Memory B cell (primary cell): ENCODE results near the gene KISS1R.

Experiments
- ATAC-seq: fragments of 150-1000 bp; cut with Tn5 transposase; 2 replicates; pipeline ENCODE4 v1.10.0; 2021; ENCODE audit warnings: low read depth, mild to moderate bottlenecking, moderate library complexity
- DNase-seq, 2 donors: peaks; one replicate each; pipeline ENCODE4 v3.0.0; 2022; ENCODE audit warnings: low spot score in 2 of 2
- H3K27ac Mint-ChIP-seq: one replicate; pipeline ENCODE4 v1.8.0; 2022; ENCODE audit warnings: mild to moderate bottlenecking, moderate library complexity, mixed read lengths
- H3K27me3 Mint-ChIP-seq: one replicate; pipeline ENCODE4 v1.8.0; 2022; ENCODE audit warnings: mixed read lengths
- H3K36me3 Mint-ChIP-seq: one replicate; pipeline ENCODE4 v1.8.0; 2022; ENCODE audit warnings: mild to moderate bottlenecking, mixed read lengths
- H3K4me1 Mint-ChIP-seq: one replicate; pipeline ENCODE4 v1.8.0; 2022; ENCODE audit warnings: mixed read lengths
- H3K4me3 Mint-ChIP-seq: one replicate; pipeline ENCODE4 v1.8.0; 2022; ENCODE audit warnings: mild to moderate bottlenecking, moderate library complexity, mixed read lengths
- H3K9me3 Mint-ChIP-seq: one replicate; pipeline ENCODE4 v1.8.0; 2022; ENCODE audit warnings: mixed read lengths

The KISS1R gene

DNA sequence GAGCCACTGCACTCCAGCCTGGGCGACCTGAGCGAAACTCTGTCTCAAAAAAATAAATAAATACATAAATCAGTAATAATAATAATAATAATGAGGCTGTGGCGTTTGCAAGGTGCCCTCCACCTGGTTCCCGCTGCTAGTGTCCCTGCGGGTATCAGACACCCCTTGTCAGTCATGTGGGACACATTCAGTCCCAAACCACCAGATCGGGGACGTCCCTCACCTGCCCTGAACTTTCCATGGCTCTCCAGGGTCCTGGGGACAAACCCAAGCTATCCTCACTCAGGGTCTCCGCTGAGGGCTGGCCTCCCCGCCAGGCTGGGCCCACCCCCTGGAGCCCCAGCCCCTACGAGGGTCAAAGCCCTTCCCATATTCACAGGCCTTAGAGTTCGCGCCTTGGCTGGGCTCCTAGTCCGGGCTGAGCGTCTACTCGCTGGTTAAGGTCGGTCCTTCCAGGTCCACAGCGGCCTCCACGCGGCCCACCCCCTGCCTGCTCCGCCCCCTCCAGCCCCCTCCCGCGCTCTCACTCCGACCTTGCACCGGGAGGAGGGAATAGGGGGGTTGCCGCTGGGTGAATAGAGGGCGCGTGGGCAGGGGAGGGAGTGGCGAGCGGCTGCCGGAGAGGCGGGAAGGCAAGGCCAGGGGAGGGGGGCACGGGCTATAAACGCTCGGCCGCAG is 349 bp upstream of the KISS1R start:
- Mint-ChIP-seq H3K27me3 (no peaks in the 10 kb centered on the region), H3K9me3 (no peaks in the 10 kb centered on the region), H3K4me1 (peaks cover 21% of the 10 kb centered on the region), H3K27ac (no peak overlapping the region), H3K4me3 (peak overlapping the region; percentile 71), H3K36me3 (no peaks in the 10 kb centered on the region)
- peak in 1 of 2 donors; percentile 49 for DNase-seq
- ATAC-seq: no peak

DNA sequence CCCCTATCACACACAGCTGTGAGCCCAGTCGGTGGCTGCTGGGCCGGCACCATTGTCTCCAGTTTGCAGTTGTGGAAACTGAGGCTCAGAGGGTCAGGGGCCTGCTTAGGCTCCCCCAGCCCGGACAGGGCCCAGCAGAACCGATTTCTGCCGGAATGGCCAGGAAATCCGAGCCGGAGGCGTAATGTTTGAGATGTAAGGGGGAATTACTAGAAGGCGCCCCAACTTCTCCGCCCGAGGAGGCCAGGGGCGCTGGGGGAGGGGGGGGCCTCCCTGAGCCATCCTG is 962 bp downstream of the KISS1R start:
- H3K27ac Mint-ChIP-seq: peak overlapping the region; percentile 55
- H3K4me1 Mint-ChIP-seq: peaks cover 21% of the 10 kb centered on the region
- ATAC-seq: no peak
- H3K9me3 Mint-ChIP-seq: no peaks in the 10 kb centered on the region
- peak overlapping the region; percentile 78 for H3K4me3 Mint-ChIP-seq
- DNase-seq: no peak
- H3K36me3 Mint-ChIP-seq: no peaks in the 10 kb centered on the region
- H3K27me3 Mint-ChIP-seq: no peaks in the 10 kb centered on the region

DNA sequence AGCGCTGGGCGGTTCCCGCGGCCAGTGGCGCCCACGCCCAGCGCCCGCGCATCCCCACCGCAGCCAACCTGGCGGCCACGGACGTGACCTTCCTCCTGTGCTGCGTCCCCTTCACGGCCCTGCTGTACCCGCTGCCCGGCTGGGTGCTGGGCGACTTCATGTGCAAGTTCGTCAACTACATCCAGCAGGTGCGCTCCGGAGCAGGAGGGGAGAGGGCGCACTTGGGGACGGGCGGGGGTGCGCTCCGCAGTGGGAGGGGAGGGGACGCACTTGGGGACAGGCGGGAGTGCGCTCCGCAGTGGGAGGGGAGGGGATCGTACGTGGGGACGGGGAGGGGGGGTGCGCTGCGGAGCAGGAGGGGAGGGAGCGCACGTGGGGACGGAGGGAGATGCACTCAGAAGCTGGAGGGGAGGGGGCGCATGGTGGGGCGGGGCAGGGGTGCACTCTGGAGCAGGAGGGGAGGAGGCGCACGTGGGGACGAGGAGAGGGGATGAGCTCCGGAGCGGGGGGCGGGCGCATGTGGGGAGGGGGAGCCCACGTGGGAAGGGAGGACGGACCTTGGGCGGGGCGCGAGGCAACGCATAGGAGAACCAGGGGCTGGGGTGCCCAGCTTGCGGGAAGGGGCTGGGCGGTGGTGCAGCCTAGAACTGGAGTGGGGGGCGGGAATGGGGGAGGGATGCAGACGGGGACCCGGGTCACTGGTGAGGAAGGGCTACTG is 1.5 kb downstream of the KISS1R start:
- peaks cover 21% of the 10 kb centered on the region for H3K4me1 Mint-ChIP-seq
- H3K36me3 Mint-ChIP-seq: no peaks in the 10 kb centered on the region
- H3K9me3 Mint-ChIP-seq: no peaks in the 10 kb centered on the region
- H3K4me3 Mint-ChIP-seq: peak overlapping the region; percentile 81
- DNase-seq: no peak
- peak overlapping the region; percentile 55 for H3K27ac Mint-ChIP-seq
- no peak for ATAC-seq
- no peaks in the 10 kb centered on the region for H3K27me3 Mint-ChIP-seq

DNA sequence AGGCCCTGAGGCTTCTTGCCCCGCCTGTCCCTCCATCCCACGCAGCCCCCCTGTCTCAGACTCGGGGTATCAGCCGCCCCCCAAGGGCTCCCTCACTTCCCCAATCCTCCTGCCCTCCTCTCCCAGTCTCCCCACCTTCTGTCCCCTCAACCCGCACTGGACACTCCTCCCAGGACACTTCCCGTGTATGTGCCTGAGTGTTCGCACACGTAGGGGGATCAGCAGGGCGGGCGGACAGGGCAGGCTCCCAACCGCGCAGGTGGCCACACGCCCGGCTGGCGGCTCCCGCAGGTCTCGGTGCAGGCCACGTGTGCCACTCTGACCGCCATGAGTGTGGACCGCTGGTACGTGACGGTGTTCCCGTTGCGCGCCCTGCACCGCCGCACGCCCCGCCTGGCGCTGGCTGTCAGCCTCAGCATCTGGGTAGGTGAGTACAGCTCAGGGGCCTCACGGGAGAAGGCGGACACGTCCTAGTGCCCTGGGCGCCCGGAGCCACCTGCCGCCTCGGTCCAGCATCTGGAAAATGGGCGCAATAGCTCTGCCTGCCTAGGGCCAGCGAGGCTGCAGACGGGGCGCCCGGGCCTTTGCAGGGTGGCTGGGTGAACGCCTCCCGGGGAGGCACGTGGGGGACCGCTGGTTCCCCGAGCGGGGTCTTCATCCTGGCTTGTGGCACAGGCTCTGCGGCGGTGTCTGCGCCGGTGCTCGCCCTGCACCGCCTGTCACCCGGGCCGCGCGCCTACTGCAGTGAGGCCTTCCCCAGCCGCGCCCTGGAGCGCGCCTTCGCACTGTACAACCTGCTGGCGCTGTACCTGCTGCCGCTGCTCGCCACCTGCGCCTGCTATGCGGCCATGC is 2.3 kb downstream of the KISS1R start:
- ATAC-seq: peak; percentile 44
- H3K4me3 Mint-ChIP-seq: peak overlapping the region; percentile 77
- H3K9me3 Mint-ChIP-seq: no peaks in the 10 kb centered on the region
- no peaks in the 10 kb centered on the region for H3K27me3 Mint-ChIP-seq
- peak in 1 of 2 donors; percentile 67 for DNase-seq
- H3K4me1 Mint-ChIP-seq: peaks cover 19% of the 10 kb centered on the region
- H3K36me3 Mint-ChIP-seq: no peaks in the 10 kb centered on the region
- peak overlapping the region; percentile 55 for H3K27ac Mint-ChIP-seq

DNA sequence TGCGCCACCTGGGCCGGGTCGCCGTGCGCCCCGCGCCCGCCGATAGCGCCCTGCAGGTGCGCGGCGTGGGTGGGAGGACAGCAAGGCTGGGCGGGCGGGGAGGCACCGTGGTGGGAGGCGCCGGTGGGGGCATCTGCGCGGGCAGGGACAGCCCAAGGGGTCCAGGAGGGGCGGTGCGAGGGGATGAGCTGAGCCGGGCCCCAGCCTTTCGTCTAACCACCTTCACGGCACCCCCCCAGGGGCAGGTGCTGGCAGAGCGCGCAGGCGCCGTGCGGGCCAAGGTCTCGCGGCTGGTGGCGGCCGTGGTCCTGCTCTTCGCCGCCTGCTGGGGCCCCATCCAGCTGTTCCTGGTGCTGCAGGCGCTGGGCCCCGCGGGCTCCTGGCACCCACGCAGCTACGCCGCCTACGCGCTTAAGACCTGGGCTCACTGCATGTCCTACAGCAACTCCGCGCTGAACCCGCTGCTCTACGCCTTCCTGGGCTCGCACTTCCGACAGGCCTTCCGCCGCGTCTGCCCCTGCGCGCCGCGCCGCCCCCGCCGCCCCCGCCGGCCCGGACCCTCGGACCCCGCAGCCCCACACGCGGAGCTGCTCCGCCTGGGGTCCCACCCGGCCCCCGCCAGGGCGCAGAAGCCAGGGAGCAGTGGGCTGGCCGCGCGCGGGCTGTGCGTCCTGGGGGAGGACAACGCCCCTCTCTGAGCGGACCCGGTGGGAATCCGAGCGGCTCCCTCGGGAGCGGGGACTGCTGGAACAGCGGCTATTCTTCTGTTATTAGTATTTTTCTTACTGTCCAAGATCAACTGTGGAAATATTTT is 3.1 kb downstream of the KISS1R start:
- peak overlapping the region; percentile 85 for H3K4me3 Mint-ChIP-seq
- H3K36me3 Mint-ChIP-seq: no peaks in the 10 kb centered on the region
- no peaks in the 10 kb centered on the region for H3K27me3 Mint-ChIP-seq
- H3K4me1 Mint-ChIP-seq: peaks cover 18% of the 10 kb centered on the region
- H3K9me3 Mint-ChIP-seq: no peaks in the 10 kb centered on the region
- peak overlapping the region; percentile 65 for H3K27ac Mint-ChIP-seq
- DNase-seq (peak; percentile 79 to 83), ATAC-seq (peak; percentile 52)

DNA sequence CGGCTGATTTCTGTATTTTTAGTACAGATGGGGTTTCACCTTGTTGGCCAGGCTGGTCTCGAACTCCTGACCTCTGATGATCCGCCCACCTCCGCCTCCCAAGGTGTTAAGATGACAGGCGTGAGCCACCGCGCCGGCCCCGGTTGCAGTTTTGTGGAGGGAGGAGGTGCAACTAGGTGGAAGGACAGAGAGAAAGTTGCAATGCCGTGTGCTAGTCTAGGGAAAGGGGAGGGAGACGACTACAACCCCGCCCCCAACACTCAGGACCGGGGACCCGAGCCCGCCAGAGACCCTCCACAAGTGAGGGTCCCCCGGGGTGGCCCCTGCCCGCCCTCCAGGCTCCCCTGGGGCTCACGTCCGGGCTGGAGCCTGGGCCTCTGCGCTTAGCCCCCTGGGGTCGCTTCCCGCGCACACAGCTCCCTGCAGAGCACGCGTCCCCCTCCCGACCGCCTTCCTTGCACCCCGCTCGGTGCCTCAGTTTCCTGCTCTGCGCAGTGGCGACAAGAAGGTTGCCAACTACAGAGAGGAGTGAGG is 7.5 kb downstream of the KISS1R start:
- H3K27me3 Mint-ChIP-seq: no peaks in the 10 kb centered on the region
- H3K36me3 Mint-ChIP-seq: no peaks in the 10 kb centered on the region
- DNase-seq: no peak
- ATAC-seq: no peak
- peak overlapping the region; percentile 87 for H3K27ac Mint-ChIP-seq
- H3K9me3 Mint-ChIP-seq: no peaks in the 10 kb centered on the region
- peaks cover 9% of the 10 kb centered on the region for H3K4me1 Mint-ChIP-seq
- peak overlapping the region; percentile 91 for H3K4me3 Mint-ChIP-seq

DNA sequence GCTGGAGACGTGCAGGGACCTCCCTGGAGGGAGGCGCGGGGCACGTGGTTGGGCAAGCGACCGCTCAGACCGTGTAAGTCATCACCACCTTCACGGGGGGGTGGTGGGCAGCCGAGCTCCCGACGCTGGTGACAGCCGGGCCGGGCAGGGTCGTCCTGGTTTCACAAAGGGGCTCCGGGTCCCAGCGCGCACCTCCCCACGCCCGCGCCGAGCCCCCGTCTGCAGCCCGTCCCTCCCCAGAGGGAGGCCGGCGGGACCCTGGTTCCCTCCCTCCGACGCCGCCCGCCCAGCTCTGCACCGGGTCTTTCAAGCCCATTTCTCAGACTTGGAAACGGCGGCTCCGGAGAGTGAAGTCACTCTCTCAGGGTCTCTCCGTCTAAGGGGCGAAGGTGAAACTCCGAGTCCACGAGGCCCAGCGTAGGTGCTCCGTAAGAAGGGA is 8.0 kb downstream of the KISS1R start:
- no peaks in the 10 kb centered on the region for H3K27me3 Mint-ChIP-seq
- ATAC-seq (peak; percentile 50), DNase-seq (peak in 1 of 2 donors; percentile 46)
- H3K27ac Mint-ChIP-seq: peak overlapping the region; percentile 87
- H3K4me1 Mint-ChIP-seq: peaks cover 9% of the 10 kb centered on the region
- peak overlapping the region; percentile 91 for H3K4me3 Mint-ChIP-seq
- no peaks in the 10 kb centered on the region for H3K36me3 Mint-ChIP-seq
- no peaks in the 10 kb centered on the region for H3K9me3 Mint-ChIP-seq

DNA sequence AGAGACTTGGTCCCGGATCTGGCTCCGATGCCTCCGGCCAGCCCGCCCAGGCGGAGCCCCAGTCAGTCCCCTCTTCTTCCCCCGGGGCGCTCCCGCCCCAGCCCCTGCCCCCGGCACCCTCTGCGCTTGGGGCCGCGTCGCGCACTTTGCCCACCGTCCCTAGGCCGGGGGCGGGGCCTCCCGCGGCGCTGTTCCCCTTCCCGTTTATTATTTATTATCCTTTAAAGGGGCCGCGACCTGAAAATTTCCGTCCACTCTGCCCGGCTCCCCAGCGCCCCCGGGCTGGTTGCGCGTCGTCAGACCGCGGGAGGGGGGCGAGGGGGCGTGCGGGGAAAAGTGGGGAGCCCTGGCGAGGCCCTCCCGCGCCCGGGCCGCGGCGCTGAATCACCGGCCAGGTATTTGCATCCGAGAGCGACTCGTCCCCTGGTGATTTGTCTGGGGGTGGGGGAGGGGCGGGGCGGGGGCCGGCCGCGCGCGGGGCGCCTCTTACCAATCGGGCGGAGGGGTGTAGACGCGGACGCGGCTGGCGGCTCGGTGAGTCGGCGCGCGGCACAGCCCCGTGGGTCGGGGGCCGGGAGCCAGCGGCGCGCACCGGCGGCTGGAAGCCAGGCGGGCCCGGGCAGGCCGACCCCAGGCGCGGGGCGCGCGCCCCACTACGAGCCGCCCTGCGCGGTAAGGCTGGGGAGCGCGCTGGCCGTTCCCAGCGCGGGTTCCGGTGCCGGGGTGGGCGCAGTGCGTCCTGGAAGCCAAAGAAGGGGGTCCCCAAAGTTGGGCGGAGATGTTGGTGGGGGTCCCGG is 8.6 kb downstream of the KISS1R start, which contains the start of gene ARID3A:
Gene ARID3A (plus strand): TSS at position 510 of the 797 bp plus-strand sequence. CDS start 3,494 bp downstream, outside the sequence.
- ATAC-seq: peak; percentile 69
- Mint-ChIP-seq H3K4me1 (peaks cover 8% of the 10 kb centered on the region), H3K27ac (peak within 1 kb of the TSS; percentile 87), H3K27me3 (no peaks in the 10 kb centered on the region), H3K9me3 (no peaks in the 10 kb centered on the region), H3K4me3 (peak within 1 kb of the TSS; percentile 91), H3K36me3 (no peaks in the 10 kb centered on the region)
- peak; percentile 77 to 91 for DNase-seq

DNA sequence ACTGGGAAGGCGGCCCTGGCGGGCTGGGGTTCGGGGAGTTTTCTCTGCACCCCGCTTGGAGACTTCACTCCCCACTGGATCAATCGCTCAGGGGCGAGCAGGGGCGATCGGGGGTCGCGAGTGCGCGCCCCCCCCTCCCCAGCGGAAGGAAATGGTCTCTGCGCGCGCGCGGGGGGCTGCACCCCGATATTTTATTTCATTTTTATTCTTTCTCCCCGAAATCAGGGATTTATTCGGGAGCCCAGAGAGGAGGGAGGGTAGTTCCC is 9.1 kb downstream of the KISS1R start:
- ATAC-seq: no peak
- Mint-ChIP-seq H3K27me3 (no peaks in the 10 kb centered on the region), H3K4me3 (peak overlapping the region; percentile 91), H3K4me1 (peaks cover 5% of the 10 kb centered on the region), H3K27ac (peak overlapping the region; percentile 74), H3K9me3 (no peaks in the 10 kb centered on the region), H3K36me3 (no peaks in the 10 kb centered on the region)
- no peak for DNase-seq

DNA sequence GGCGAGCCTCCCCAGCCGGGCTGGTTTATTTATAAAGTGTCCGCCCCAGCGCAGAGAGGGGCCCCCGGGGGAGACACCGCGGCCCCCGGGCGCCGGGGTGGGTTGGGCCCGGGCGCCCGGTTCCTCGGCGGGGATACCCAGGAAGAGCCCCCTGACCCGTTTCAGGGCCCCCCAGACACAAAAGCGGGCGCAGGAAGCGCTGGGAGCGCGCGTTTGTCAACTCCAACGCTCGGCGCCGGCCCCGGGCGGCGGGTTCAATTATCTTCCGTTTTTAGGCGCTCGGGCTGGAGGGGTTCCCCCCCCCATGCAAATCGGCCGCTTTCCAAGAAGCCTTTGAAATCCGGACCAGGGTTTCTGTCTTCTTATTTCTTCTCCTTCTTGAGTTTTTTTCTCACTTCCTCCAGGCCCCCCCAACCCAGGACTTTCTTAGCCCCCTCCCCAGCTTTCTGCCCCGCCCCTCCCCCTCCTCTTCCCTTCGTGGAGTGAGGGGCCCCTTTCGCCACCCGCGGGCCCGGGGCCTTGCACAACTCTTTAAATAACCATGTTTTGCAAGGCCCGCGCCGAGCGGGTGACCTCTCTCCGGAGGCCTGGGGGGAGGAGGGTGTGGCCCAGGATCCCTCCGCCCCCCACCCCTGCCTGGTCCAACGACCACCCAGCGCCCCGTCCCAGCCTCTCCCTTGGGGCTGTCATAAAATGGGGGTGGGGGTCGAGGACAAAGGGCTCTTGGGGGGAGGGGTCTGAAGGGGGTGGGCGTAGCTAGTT is 9.6 kb downstream of the KISS1R start:
- H3K27ac Mint-ChIP-seq: peak overlapping the region; percentile 74
- no peaks in the 10 kb centered on the region for H3K27me3 Mint-ChIP-seq
- H3K9me3 Mint-ChIP-seq: no peaks in the 10 kb centered on the region
- H3K36me3 Mint-ChIP-seq: no peaks in the 10 kb centered on the region
- H3K4me1 Mint-ChIP-seq: peaks cover 2% of the 10 kb centered on the region
- ATAC-seq (peak; percentile 34), DNase-seq (peak; percentile 56 to 61)
- H3K4me3 Mint-ChIP-seq: peak overlapping the region; percentile 91

DNA sequence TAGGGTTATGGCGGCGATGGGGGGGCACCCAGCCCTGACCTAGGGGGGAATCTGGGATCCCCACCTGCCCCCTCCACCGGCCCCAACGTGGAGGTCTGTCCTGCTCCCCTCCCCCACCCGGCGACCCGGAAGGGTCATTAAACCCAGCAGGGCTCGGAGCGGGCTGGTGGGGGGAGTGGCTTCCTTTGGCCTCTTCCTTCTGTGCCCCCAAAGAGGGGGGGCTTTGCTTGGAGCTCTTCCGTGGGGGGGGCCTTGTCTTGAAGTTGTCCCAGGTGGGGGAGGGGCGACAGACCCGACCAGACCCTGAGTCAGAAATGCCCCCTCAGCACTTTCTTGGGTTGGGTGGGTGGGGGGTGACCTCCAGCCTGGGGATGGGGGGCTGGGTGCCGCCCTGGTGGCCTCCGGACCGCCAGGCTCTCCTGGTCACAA is 10.2 kb downstream of the KISS1R start:
- no peaks in the 10 kb centered on the region for H3K27me3 Mint-ChIP-seq
- DNase-seq (no peak), ATAC-seq (no peak)
- H3K4me1 Mint-ChIP-seq: peaks cover 5% of the 10 kb centered on the region
- no peaks in the 10 kb centered on the region for H3K9me3 Mint-ChIP-seq
- no peaks in the 10 kb centered on the region for H3K36me3 Mint-ChIP-seq
- H3K27ac Mint-ChIP-seq: peak overlapping the region; percentile 41
- peak overlapping the region; percentile 46 for H3K4me3 Mint-ChIP-seq

DNA sequence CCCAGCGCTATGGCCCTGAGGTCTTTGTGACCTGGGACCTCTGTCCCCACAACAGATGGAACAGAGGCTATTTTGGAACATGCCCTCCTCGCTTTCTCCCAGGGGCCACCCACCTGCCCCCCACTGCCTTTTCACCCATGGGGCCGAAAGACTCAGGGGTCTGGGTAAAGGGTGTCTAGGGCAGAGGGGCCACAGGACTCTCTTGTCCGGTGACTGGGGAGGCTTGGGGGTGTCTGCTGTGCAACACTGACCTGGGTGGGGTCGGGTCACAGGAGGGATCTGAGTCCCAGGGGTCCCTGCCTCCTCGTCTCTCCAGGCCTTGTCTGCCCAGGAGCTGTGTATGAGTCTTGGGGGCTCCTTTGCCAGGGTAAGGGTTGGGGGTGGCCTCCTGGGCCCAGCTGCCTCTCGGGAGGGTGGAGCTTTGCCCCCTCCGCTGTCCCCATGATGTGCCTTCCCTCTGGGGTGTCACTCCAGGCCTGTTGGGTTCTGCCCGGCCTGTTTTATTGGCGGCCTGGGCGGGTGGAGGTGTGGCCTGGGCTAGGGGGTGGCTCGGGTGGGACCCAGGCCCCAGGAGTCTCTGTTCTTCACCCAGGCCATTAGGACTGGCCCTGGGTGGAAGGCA is 10.8 kb downstream of the KISS1R start:
- peak overlapping the region; percentile 46 for H3K4me3 Mint-ChIP-seq
- no peaks in the 10 kb centered on the region for H3K9me3 Mint-ChIP-seq
- no peak for ATAC-seq
- H3K4me1 Mint-ChIP-seq: peaks cover 8% of the 10 kb centered on the region
- H3K27me3 Mint-ChIP-seq: no peaks in the 10 kb centered on the region
- peak overlapping the region; percentile 41 for H3K27ac Mint-ChIP-seq
- DNase-seq: no peak
- H3K36me3 Mint-ChIP-seq: no peaks in the 10 kb centered on the region
